ENCODE results near the gene SERPINB11. TPM values are rescaled to one million over a fixed set of nuclear protein-coding genes. Genes with fewer than 3 reads are reported as not detected.

The SERPINB11 gene
- total and polyA plus RNA-seq, 10 of the 15 experiments (the other 5 are each of a cell fraction or from before 2014, with no cell fraction given) = not detected

GRCh38 chr18:63681449-63682340, 21.1 kb upstream of the SERPINB11 start (continued):
- TF ChIP-seq, protein P1, sequence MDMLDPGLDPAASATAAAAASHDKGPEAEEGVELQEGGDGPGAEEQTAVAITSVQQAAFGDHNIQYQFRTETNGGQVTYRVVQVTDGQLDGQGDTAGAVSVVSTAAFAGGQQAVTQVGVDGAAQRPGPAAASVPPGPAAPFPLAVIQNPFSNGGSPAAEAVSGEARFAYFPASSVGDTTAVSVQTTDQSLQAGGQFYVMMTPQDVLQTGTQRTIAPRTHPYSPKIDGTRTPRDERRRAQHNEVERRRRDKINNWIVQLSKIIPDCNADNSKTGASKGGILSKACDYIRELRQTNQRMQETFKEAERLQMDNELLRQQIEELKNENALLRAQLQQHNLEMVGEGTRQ (IDR thresholded peaks at IDR 0.05; ENCODE audit: borderline replicate concordance, low read depth, low read length) = no peak

DNA sequence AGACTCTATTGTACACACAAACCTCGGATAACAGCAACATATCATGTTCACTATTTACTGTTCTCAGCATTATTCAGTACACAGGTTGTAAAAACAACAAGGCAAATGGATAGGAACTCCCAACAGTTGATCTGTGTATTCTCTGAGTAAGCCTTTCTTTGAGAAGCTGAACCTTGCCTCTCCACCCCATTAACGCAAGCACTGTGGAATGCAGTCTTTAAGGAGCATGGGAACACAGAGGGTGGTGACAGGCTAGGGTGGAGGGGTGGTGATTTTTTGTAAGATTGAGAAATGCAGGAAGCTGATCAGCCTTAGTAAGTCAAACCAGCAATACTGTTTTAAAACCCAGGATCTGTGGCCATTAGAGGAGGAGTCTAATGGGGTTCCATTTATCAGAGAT, 19.6 kb upstream of the SERPINB11 start:
- Histone ChIP-seq H3K4me3 (no peak overlapping the region), H3K79me2 (ENCODE audit: control insufficient read depth, insufficient read depth, low read length) (no peaks in the 10 kb centered on the region), H3K9ac (ENCODE audit: control insufficient read depth, insufficient read depth, low read length) (no peak overlapping the region), H3K9me3 (replicated peaks; ENCODE audit: control insufficient read depth, insufficient read depth, low read length) (no peaks in the 10 kb centered on the region), H3K27ac (ENCODE audit: control insufficient read depth, insufficient read depth) (no peak overlapping the region), H2AFZ (ENCODE audit: control insufficient read depth, low read depth, low read length) (no peak overlapping the region), H4K20me1 (ENCODE audit: control insufficient read depth, insufficient read depth) (no peaks in the 10 kb centered on the region), H3K4me2 (ENCODE audit: control insufficient read depth, insufficient read depth) (no peak overlapping the region), H3K4me1 (ENCODE audit: control insufficient read depth, insufficient read depth, low read length) (no peaks in the 10 kb centered on the region), H3K27me3 (replicated peaks in 1 of 2; ENCODE audit: control insufficient read depth in 2 of 2, insufficient read depth in 2 of 2, low read length in 1 of 2) (no peaks in the 10 kb centered on the region), H3K36me3 (ENCODE audit: control insufficient read depth in 2 of 2, insufficient read depth in 2 of 2, low read length in 1 of 2) (no peaks in the 10 kb centered on the region)
- POLR2A ChIA-PET = interaction anchor here (0.6 kb wide), 1 partner anchor 236 kb away, joined by 3 read pairs; no protein-coding TSS in a partner anchor
- SMC1A ChIA-PET (ENCODE audit: uncharacterized antibody, unreplicated experiment) = no interaction called here
- ATAC-seq (no peak), FAIRE-seq (no peak), DNase-seq (ENCODE audit: low read depth, low spot score) (no peak)
- RAD21 ChIA-PET (ENCODE audit: unreplicated experiment) = no interaction called here
- in situ Hi-C loops (cut with MboI) = no loop called here
- CTCF ChIA-PET = no interaction called here
- intact Hi-C loops (cut with micrococcal nuclease; ENCODE audit: unreplicated experiment) = loop anchor here (10.0 kb wide), 1 partner anchor 162 kb away; no protein-coding TSS in a partner anchor
- BruUV-seq (replicated peaks) = no TSS peak
- WGBS (ENCODE audit: insufficient coverage, insufficient replicate concordance, low lambda C conversion rate, missing lambda C conversion rate) = 16% methylated on average over 2 of the region's 2 CpGs
- TF ChIP-seq, protein P2, sequence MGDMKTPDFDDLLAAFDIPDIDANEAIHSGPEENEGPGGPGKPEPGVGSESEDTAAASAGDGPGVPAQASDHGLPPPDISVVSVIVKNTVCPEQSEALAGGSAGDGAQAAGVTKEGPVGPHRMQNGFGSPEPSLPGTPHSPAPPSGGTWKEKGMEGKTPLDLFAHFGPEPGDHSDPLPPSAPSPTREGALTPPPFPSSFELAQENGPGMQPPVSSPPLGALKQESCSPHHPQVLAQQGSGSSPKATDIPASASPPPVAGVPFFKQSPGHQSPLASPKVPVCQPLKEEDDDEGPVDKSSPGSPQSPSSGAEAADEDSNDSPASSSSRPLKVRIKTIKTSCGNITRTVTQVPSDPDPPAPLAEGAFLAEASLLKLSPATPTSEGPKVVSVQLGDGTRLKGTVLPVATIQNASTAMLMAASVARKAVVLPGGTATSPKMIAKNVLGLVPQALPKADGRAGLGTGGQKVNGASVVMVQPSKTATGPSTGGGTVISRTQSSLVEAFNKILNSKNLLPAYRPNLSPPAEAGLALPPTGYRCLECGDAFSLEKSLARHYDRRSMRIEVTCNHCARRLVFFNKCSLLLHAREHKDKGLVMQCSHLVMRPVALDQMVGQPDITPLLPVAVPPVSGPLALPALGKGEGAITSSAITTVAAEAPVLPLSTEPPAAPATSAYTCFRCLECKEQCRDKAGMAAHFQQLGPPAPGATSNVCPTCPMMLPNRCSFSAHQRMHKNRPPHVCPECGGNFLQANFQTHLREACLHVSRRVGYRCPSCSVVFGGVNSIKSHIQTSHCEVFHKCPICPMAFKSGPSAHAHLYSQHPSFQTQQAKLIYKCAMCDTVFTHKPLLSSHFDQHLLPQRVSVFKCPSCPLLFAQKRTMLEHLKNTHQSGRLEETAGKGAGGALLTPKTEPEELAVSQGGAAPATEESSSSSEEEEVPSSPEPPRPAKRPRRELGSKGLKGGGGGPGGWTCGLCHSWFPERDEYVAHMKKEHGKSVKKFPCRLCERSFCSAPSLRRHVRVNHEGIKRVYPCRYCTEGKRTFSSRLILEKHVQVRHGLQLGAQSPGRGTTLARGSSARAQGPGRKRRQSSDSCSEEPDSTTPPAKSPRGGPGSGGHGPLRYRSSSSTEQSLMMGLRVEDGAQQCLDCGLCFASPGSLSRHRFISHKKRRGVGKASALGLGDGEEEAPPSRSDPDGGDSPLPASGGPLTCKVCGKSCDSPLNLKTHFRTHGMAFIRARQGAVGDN (IDR thresholded peaks at IDR 0.05) = no peak
- TF ChIP-seq CBFB (IDR thresholded peaks at IDR 0.05; ENCODE audit: low read depth) (no peak), RBBP5 (conservative IDR thresholded peaks at IDR 0.05) (no peak), CUX1 (IDR thresholded peaks at IDR 0.05; ENCODE audit: insufficient replicate concordance, low read depth, low read length) (no peak), BRCA1 (IDR thresholded peaks at IDR 0.05; ENCODE audit: low read depth, low read length) (no peak), NKRF (conservative IDR thresholded peaks at IDR 0.05) (no peak), NBN (IDR thresholded peaks at IDR 0.05) (no peak), GATAD2B (conservative IDR thresholded peaks at IDR 0.05; ENCODE audit: low read depth) (no peak)

All from GM12878 (cell line).